Calu3 (cell line): Measurements from ENCODE around the gene GCN1. TPM values are rescaled to one million over a fixed set of nuclear protein-coding genes. Genes with fewer than 3 reads are reported as not detected.

Experiments used
- BruUV-seq: library from RNA; stranded (reverse); fragments of 400-500 nt; replicated peaks from 2 replicates; lab custom pipeline; 2021; lab: Mats Ljungman, UMichigan
- CTCF ChIA-PET: fragments of 300-600 bp; sonication (Branson Sonifier 250); formaldehyde crosslinking; loops from one replicate; lab custom pipeline; 2022; ENCODE audit warnings: antibody characterized with exemption; lab: Charles Lee
- DNase-seq: peaks from one replicate; pipeline ENCODE4 v3.0.0; 2022
- H3K27ac Mint-ChIP-seq: one replicate; pipeline ENCODE4 v1.8.0; 2022; ENCODE audit warnings: mixed read lengths; ENCODE audit not compliant: unreplicated experiment
- H3K27me3 Mint-ChIP-seq: one replicate; pipeline ENCODE4 v1.8.0; 2022; ENCODE audit warnings: mixed read lengths; ENCODE audit not compliant: unreplicated experiment
- H3K36me3 Mint-ChIP-seq: one replicate; pipeline ENCODE4 v1.8.0; 2022; ENCODE audit warnings: mild to moderate bottlenecking, moderate library complexity, mixed read lengths; ENCODE audit not compliant: insufficient read depth, unreplicated experiment
- H3K4me1 Mint-ChIP-seq: one replicate; pipeline ENCODE4 v1.8.0; 2022; ENCODE audit warnings: mild to moderate bottlenecking, low read depth, mixed read lengths; ENCODE audit not compliant: unreplicated experiment
- H3K4me3 Mint-ChIP-seq: one replicate; pipeline ENCODE4 v1.8.0; 2022; ENCODE audit warnings: mild to moderate bottlenecking, low read depth, moderate library complexity, mixed read lengths; ENCODE audit not compliant: unreplicated experiment
- H3K9me3 Mint-ChIP-seq: one replicate; pipeline ENCODE4 v1.8.0; 2022; ENCODE audit warnings: low read depth, mixed read lengths; ENCODE audit not compliant: unreplicated experiment
- CTCF ChIP-seq: fragments of 200-600 bp; IDR thresholded peaks from one replicate; pipeline ENCODE4 v1.8.0; 2022; ENCODE audit warnings: antibody characterized with exemption; ENCODE audit not compliant: unreplicated experiment
- intact Hi-C: fragments of 100-400 bp; cut with micrococcal nuclease; formaldehyde crosslinking; loops from one replicate; pipeline ENCODE4 v1.10.0; 2022; ENCODE audit not compliant: unreplicated experiment
- total RNA-seq: library from RNA; stranded (reverse); gene quantifications from 2 replicates; pipeline ENCODE4 v1.2.3, GENCODE V29; 2022

GCN1 gene
- total RNA-seq, 1 experiment from 2014 or later = 168 TPM

GRCh38 chr12:120093336-120093591, 101.3 kb downstream of the GCN1 start:
- no peak for TF ChIP-seq CTCF

GRCh38 chr12:120092551-120093335, 101.8 kb downstream of the GCN1 start:
- CTCF ChIA-PET = no interaction called here
- intact Hi-C loops = no loop called here
- no TSS peak for BruUV-seq

More at GRCh38 chr12:120093336-120093591, 101.3 kb downstream of the GCN1 start:
- intact Hi-C loops = no loop called here
- H3K27ac Mint-ChIP-seq = no peak overlapping the region
- H3K4me1 Mint-ChIP-seq = no peaks in the 10 kb centered on the region
- H3K4me3 Mint-ChIP-seq = no peak overlapping the region
- CTCF ChIA-PET = no interaction called here
- H3K27me3 Mint-ChIP-seq = no peaks in the 10 kb centered on the region
- DNase-seq = no peak
- H3K36me3 Mint-ChIP-seq = peaks cover 67% of the 10 kb centered on the region
- BruUV-seq = no TSS peak
- no peaks in the 10 kb centered on the region for H3K9me3 Mint-ChIP-seq

GRCh38 chr12:120091371-120092090, 103.0 kb downstream of the GCN1 start:
- no TSS peak for BruUV-seq
- H3K27me3 Mint-ChIP-seq = no peaks in the 10 kb centered on the region
- H3K4me1 Mint-ChIP-seq = peaks cover 12% of the 10 kb centered on the region
- peaks cover 64% of the 10 kb centered on the region for H3K36me3 Mint-ChIP-seq
- no peak for DNase-seq
- TF ChIP-seq CTCF = no peak
- H3K4me3 Mint-ChIP-seq = no peak overlapping the region
- CTCF ChIA-PET = no interaction called here
- no peaks in the 10 kb centered on the region for H3K9me3 Mint-ChIP-seq
- intact Hi-C loops = no loop called here
- H3K27ac Mint-ChIP-seq = no peak overlapping the region

More at GRCh38 chr12:120092551-120093335, 101.8 kb downstream of the GCN1 start:
- Mint-ChIP-seq H3K27me3 (no peaks in the 10 kb centered on the region), H3K4me3 (no peak overlapping the region), H3K9me3 (no peaks in the 10 kb centered on the region), H3K36me3 (peaks cover 62% of the 10 kb centered on the region), H3K27ac (no peak overlapping the region), H3K4me1 (no peaks in the 10 kb centered on the region)
- TF ChIP-seq CTCF = no peak
- DNase-seq = no peak

GRCh38 chr12:120090626-120091295, 103.8 kb downstream of the GCN1 start:
- CTCF ChIA-PET = no interaction called here
- BruUV-seq = no TSS peak
- no peak for TF ChIP-seq CTCF
- Mint-ChIP-seq H3K36me3 (peaks cover 57% of the 10 kb centered on the region), H3K9me3 (no peaks in the 10 kb centered on the region), H3K4me1 (peaks cover 15% of the 10 kb centered on the region), H3K27me3 (no peaks in the 10 kb centered on the region), H3K27ac (no peak overlapping the region), H3K4me3 (no peak overlapping the region)
- intact Hi-C loops = no loop called here
- DNase-seq = no peak
